Endothelial cell of umbilical vein (primary cell): Measurements from ENCODE around the gene RCVRN. TPM values are rescaled to one million over a fixed set of nuclear protein-coding genes. Genes with fewer than 3 reads are reported as not detected.

Experiments
- BruUV-seq: library from RNA; stranded (reverse); fragments of 400-500 nt; replicated peaks from 2 replicates; lab custom pipeline; 2021; lab: Mats Ljungman, UMichigan
- CTCF ChIA-PET: fragments of 300-600, 350-600 bp; sonication (Branson Sonifier 250); formaldehyde crosslinking; loops from one replicate; lab custom pipeline; 2021; ENCODE audit warnings: antibody characterized with exemption, inconsistent platforms; lab: Charles Lee
- POLR2A ChIA-PET: fragments of 300-600, 350-600 bp; sonication (Branson Sonifier 250); formaldehyde crosslinking; loops from one replicate; lab custom pipeline; 2021; ENCODE audit warnings: antibody characterized with exemption, inconsistent platforms; lab: Charles Lee
- DNase-seq: peaks from one replicate; pipeline ENCODE4 v3.0.0-alpha.2; 2011; ENCODE audit warnings: low read depth, low spot score
- FAIRE-seq: peaks from 2 replicates; lab custom pipeline; 2011; peaks lifted over from hg19 to GRCh38; lab: Jason Lieb, UNC
- H2AFZ ChIP-seq: 2 replicates; pipeline ENCODE4 v1.6.0; 2012; ENCODE audit warnings: low read depth, low read length, control low read depth, inconsistent platforms
- H3K27ac ChIP-seq: 2 replicates; pipeline ENCODE4 v1.5.1; 2011; ENCODE audit warnings: low read depth, mild to moderate bottlenecking, control low read depth, low read length, moderate library complexity; ENCODE audit not compliant: insufficient read depth
- H3K27me3 ChIP-seq, 2 experiments: 2 replicates each; pipeline versions ENCODE4 v1.6.0 to v1.6.1; 2011; ENCODE audit warnings: low read length in 2 of 2, mixed read lengths in 1 of 2; ENCODE audit not compliant: control insufficient read depth in 2 of 2, insufficient read depth in 2 of 2
- H3K36me3 ChIP-seq, 2 experiments: 2 replicates in 1 of 2; 3 replicates in 1 of 2; pipeline ENCODE4 v1.5.1; 2011; ENCODE audit warnings: low read length in 2 of 2, mild to moderate bottlenecking in 1 of 2, moderate library complexity in 1 of 2; ENCODE audit not compliant: control insufficient read depth in 2 of 2, insufficient read depth in 2 of 2; ENCODE audit errors: extremely low read depth in 1 of 2
- H3K4me1 ChIP-seq: 3 replicates; pipeline ENCODE4 v1.5.1; 2011; ENCODE audit warnings: mild to moderate bottlenecking, low read length; ENCODE audit not compliant: control insufficient read depth, insufficient read depth; ENCODE audit errors: extremely low read depth
- H3K4me2 ChIP-seq: 2 replicates; pipeline ENCODE4 v1.6.1; 2011; ENCODE audit warnings: low read length, control low read depth, mixed read lengths; ENCODE audit not compliant: insufficient read depth
- H3K4me3 ChIP-seq, 3 experiments: fragments of 200-600 bp in 1 of 3; sonication (generic), shearing (Covaris generic) in 1 of 3; replicated peaks in 1 of 3; 2 replicates each; pipeline ENCODE4 v1.5.1; 2011 to 2016; ENCODE audit warnings: control low read depth in 3 of 3, low read length in 3 of 3, mild to moderate bottlenecking in 2 of 3, inconsistent platforms in 1 of 3, low read depth in 1 of 3, moderate library complexity in 1 of 3; ENCODE audit not compliant: insufficient read depth in 1 of 3
- H3K79me2 ChIP-seq: 2 replicates; pipeline ENCODE4 v1.6.0; 2012; ENCODE audit warnings: low read length, inconsistent platforms; ENCODE audit not compliant: control insufficient read depth, insufficient read depth
- H3K9ac ChIP-seq: replicated peaks from 2 replicates; pipeline ENCODE3; 2011; ENCODE audit warnings: low read length, control low read depth; ENCODE audit not compliant: insufficient read depth; ENCODE audit errors: extremely low read depth
- H3K9me1 ChIP-seq: replicated peaks from 3 replicates; pipeline ENCODE4 v1.6.0; 2011; ENCODE audit warnings: mild to moderate bottlenecking, low read length; ENCODE audit not compliant: control insufficient read depth, insufficient read depth; ENCODE audit errors: extremely low read depth
- H3K9me3 ChIP-seq: replicated peaks from 2 replicates; pipeline ENCODE4 v1.5.1; 2012; ENCODE audit warnings: low read length, inconsistent platforms; ENCODE audit not compliant: control insufficient read depth, insufficient read depth
- H4K20me1 ChIP-seq: replicated peaks from 2 replicates; pipeline ENCODE3; 2011; ENCODE audit warnings: mild to moderate bottlenecking, low read length; ENCODE audit not compliant: control insufficient read depth, insufficient read depth; ENCODE audit errors: extremely low read depth
- EZH2 ChIP-seq: IDR thresholded peaks from 2 replicates; pipeline ENCODE4 v1.6.1; 2012; ENCODE audit warnings: borderline replicate concordance, low read depth, mild to moderate bottlenecking, moderate library complexity, low read length, inconsistent platforms; ENCODE audit not compliant: severe bottlenecking
- FOS ChIP-seq: IDR thresholded peaks from 2 replicates; pipeline ENCODE4 v1.6.1; 2011; ENCODE audit warnings: mild to moderate bottlenecking, low read length, moderate library complexity, borderline replicate concordance; ENCODE audit not compliant: insufficient read depth
- GATA2 ChIP-seq: IDR thresholded peaks from 2 replicates; pipeline ENCODE4 v1.7.0; 2011; ENCODE audit warnings: low read depth, mild to moderate bottlenecking, moderate library complexity, mixed read lengths, low read length; ENCODE audit not compliant: insufficient read length, insufficient read depth
- JUN ChIP-seq: IDR thresholded peaks from 2 replicates; pipeline ENCODE4 v1.6.1; 2011; ENCODE audit warnings: borderline replicate concordance, low read depth; ENCODE audit not compliant: insufficient read length, insufficient read depth
- MYC ChIP-seq: IDR thresholded peaks from one replicate; pipeline ENCODE4 v1.6.1; 2011; ENCODE audit warnings: mild to moderate bottlenecking, low read depth, low read length
- POLR2A ChIP-seq: IDR thresholded peaks from 2 replicates; pipeline ENCODE4 v1.6.1; 2012; ENCODE audit warnings: low read depth, mild to moderate bottlenecking, control low read depth, low read length
- POLR2AphosphoS5 ChIP-seq: IDR thresholded peaks from 2 replicates; pipeline ENCODE4 v1.6.1; 2012; ENCODE audit warnings: low read depth, mild to moderate bottlenecking, control low read depth, low read length, moderate library complexity; ENCODE audit not compliant: insufficient read depth
- dilution Hi-C: fragments of 300-500 bp; cut with MboI; formaldehyde crosslinking; loops from one replicate; pipeline ENCODE4 v1.15.0; 2019; ENCODE audit warnings: low sequenced_read_pairs; ENCODE audit not compliant: extremely low pct_ligation_motif_present
- intact Hi-C: fragments of 100-400 bp; cut with micrococcal nuclease; formaldehyde crosslinking; loops from one replicate; pipeline ENCODE4 v1.10.0; 2022
- polyA plus RNA-seq, 4 experiments: library from polyadenylated mRNA; depleted of rRNA in 3 of 4; stranded (reverse) in 3 of 4; unstranded in 1 of 4; fragments of >200 nt; gene quantifications; 2 replicates each; pipeline versions ENCODE4 v1.2.1 to v1.2.3, GENCODE V29; 2011 to 2012; ENCODE audit warnings: missing spikeins in 1 of 4
- total RNA-seq: library from RNA; stranded (reverse); gene quantifications from 2 replicates; pipeline ENCODE4 v1.2.3, GENCODE V29; 2021
- TF ChIP-seq, protein P1 (sequence below), 2 donors: IDR thresholded peaks; 1 replicate in 1 of 2; 2 replicates in 1 of 2; pipeline ENCODE4 v1.5.1; 2011; ENCODE audit warnings: low read length in 2 of 2, mild to moderate bottlenecking in 2 of 2, moderate library complexity in 2 of 2, control low read depth in 1 of 2, inconsistent platforms in 1 of 2, low read depth in 1 of 2; ENCODE audit not compliant: insufficient read depth in 1 of 2; ENCODE audit errors: extremely low read depth in 1 of 2
- TF ChIP-seq, protein P2 (sequence below): IDR thresholded peaks from 2 replicates; pipeline ENCODE4 v1.6.1; 2011; ENCODE audit not compliant: insufficient read depth, insufficient read length

The RCVRN gene
- total and polyA plus RNA-seq, 2 donors (not counting 3 experiments of a cell fraction or from before 2014, with no cell fraction given): not detected

DNA sequence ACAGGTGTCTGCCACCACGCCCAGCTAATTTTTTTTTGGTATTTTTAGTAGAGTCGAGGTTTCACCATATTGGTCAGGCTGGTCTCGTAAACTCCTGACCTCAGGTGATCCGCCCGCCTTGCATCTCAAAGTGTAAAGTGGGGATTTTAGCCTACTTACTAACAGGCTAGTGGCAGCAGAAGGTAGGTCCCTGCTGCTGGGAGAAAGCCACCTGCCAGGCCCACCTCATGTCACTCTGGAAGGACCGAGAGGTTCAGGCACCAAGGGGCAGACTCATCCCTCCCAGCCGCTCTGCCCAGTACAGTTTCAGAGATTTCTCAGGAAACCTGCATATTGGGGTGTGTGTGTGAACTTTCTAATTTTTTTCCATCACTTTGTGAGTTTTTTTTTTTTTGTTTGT lies 2.1 kb upstream of the RCVRN start:
- Histone ChIP-seq H3K9ac (no peak overlapping the region), H2AFZ (no peak overlapping the region), H3K27ac (no peak overlapping the region), H3K36me3 (no peaks in the 10 kb centered on the region), H4K20me1 (no peaks in the 10 kb centered on the region), H3K4me2 (no peak overlapping the region), H3K9me1 (no peaks in the 10 kb centered on the region), H3K27me3 (no peaks in the 10 kb centered on the region), H3K4me1 (no peaks in the 10 kb centered on the region), H3K4me3 (no peak overlapping the region), H3K9me3 (peaks cover 7% of the 10 kb centered on the region), H3K79me2 (no peaks in the 10 kb centered on the region)
- FAIRE-seq: no peak
- BruUV-seq: no TSS peak
- DNase-seq: no peak
- intact Hi-C loops: no loop called here
- TF ChIP-seq POLR2A (no peak), POLR2AphosphoS5 (no peak), JUN (no peak), EZH2 (no peak), FOS (no peak), GATA2 (no peak), MYC (no peak)
- TF ChIP-seq, protein P1, sequence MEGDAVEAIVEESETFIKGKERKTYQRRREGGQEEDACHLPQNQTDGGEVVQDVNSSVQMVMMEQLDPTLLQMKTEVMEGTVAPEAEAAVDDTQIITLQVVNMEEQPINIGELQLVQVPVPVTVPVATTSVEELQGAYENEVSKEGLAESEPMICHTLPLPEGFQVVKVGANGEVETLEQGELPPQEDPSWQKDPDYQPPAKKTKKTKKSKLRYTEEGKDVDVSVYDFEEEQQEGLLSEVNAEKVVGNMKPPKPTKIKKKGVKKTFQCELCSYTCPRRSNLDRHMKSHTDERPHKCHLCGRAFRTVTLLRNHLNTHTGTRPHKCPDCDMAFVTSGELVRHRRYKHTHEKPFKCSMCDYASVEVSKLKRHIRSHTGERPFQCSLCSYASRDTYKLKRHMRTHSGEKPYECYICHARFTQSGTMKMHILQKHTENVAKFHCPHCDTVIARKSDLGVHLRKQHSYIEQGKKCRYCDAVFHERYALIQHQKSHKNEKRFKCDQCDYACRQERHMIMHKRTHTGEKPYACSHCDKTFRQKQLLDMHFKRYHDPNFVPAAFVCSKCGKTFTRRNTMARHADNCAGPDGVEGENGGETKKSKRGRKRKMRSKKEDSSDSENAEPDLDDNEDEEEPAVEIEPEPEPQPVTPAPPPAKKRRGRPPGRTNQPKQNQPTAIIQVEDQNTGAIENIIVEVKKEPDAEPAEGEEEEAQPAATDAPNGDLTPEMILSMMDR (IDR thresholded peaks at IDR 0.05; ENCODE audit: extremely low read depth in 1 of 2, insufficient read depth in 1 of 2, low read depth in 1 of 2, low read length in 2 of 2): no peak
- TF ChIP-seq, protein P2, sequence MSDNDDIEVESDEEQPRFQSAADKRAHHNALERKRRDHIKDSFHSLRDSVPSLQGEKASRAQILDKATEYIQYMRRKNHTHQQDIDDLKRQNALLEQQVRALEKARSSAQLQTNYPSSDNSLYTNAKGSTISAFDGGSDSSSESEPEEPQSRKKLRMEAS: no peak
- ChIA-PET POLR2A (no interaction called here), CTCF (no interaction called here)
- dilution Hi-C loops: no loop called here
